BE2C (cell line): Measurements from ENCODE around the gene PIGT.

Experiments used
- DNase-seq: peaks from one replicate; pipeline ENCODE4 v3.0.0-alpha.2; 2020
- H3K27me3 ChIP-seq: fragments of 250-450 bp; sonication (Bioruptor Pico); 2 replicates; pipeline ENCODE4 v1.5.1; 2020; ENCODE audit warnings: mild to moderate bottlenecking
- H3K36me3 ChIP-seq: fragments of 250-450 bp; sonication (Bioruptor Pico); 2 replicates; pipeline ENCODE4 v1.5.1; 2020; ENCODE audit warnings: mild to moderate bottlenecking
- H3K4me1 ChIP-seq: fragments of 250-450 bp; sonication (Bioruptor Pico); 2 replicates; pipeline ENCODE4 v1.5.1; 2020
- H3K4me3 ChIP-seq: 2 replicates; pipeline ENCODE4 v1.5.1; 2011; ENCODE audit warnings: low read depth, low read length
- H3K9me3 ChIP-seq: fragments of 250-450 bp; sonication (Bioruptor Pico); 2 replicates; pipeline ENCODE4 v1.5.1; 2020
- TF ChIP-seq, protein P1 (sequence below): IDR thresholded peaks from 2 replicates; pipeline ENCODE4 v1.5.1; 2012; ENCODE audit warnings: mild to moderate bottlenecking, low read depth, low read length

PIGT gene

DNA sequence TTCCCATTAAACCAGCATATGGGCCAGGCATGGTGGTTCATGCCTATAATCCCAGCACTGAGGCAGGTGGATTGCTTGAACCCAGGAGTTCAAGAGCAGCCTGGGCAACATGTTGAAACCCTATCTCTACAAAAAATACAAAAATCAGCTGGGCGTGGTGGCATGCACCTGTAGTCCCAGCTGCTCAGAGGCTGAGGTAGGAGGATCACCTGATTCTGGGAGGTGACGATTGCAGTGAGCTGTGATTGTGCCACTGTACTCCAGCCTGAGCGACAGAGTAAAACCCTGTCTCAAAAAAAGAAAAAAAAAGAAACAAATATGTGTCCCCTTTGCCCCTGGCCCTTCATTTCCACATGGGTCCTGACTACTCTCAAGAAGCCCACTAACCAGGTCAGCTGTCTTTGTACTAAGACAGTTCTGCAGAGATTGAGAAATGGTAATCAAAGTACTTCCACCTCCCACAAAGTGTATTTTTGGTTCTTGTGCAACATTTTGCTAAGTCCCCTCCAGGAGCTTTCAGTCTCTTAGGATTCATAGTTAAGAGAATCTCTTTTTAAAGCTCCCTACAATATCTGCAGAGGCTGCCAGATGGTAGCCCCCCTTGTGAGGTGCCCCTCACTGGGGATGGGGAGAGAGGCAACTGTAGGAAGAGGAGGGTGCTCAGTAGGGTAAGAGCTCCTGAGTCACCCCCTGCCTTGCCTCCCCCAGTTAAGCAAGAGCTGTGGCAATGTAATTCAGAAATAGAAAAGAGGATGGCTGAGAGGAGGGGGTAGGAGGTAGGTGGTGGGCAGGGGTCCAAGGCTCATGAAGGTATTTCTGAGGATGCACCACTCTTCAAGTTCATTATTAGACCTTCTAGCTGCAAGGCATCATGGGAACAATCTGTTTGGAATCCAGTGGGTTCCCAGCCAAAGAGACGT lies 37.1 kb downstream of the PIGT start:
- DNase-seq = no peak
- Histone ChIP-seq H3K9me3 (no peaks in the 10 kb centered on the region), H3K4me3 (no peak overlapping the region), H3K27me3 (no peaks in the 10 kb centered on the region), H3K36me3 (no peaks in the 10 kb centered on the region), H3K4me1 (no peaks in the 10 kb centered on the region)
- TF ChIP-seq, protein P1, sequence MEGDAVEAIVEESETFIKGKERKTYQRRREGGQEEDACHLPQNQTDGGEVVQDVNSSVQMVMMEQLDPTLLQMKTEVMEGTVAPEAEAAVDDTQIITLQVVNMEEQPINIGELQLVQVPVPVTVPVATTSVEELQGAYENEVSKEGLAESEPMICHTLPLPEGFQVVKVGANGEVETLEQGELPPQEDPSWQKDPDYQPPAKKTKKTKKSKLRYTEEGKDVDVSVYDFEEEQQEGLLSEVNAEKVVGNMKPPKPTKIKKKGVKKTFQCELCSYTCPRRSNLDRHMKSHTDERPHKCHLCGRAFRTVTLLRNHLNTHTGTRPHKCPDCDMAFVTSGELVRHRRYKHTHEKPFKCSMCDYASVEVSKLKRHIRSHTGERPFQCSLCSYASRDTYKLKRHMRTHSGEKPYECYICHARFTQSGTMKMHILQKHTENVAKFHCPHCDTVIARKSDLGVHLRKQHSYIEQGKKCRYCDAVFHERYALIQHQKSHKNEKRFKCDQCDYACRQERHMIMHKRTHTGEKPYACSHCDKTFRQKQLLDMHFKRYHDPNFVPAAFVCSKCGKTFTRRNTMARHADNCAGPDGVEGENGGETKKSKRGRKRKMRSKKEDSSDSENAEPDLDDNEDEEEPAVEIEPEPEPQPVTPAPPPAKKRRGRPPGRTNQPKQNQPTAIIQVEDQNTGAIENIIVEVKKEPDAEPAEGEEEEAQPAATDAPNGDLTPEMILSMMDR = no peak

DNA sequence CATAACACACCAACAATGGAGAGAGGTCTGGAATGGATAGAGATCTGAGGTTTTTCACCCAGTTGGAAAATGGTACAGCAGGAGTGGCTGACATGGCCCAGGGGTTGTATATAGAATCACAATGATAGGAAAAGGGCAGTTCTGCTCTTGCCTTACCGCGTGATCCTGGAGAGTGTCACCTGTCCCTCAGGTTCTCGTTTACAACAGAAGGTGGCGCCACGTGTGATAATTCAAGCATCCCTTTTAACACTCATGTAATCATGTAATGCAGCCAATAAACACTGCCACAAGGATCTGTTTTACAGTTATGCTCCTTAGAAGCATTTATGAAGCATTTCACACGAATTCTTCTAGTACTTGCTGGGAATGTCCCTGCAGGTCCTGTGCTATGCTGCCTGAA lies 40.7 kb downstream of the PIGT start:
- TF ChIP-seq, protein P1 = peak; percentile 52
- Histone ChIP-seq H3K9me3 (no peaks in the 10 kb centered on the region), H3K4me1 (no peaks in the 10 kb centered on the region), H3K4me3 (no peak overlapping the region), H3K27me3 (peaks cover 24% of the 10 kb centered on the region), H3K36me3 (no peaks in the 10 kb centered on the region)
- no peak for DNase-seq

DNA sequence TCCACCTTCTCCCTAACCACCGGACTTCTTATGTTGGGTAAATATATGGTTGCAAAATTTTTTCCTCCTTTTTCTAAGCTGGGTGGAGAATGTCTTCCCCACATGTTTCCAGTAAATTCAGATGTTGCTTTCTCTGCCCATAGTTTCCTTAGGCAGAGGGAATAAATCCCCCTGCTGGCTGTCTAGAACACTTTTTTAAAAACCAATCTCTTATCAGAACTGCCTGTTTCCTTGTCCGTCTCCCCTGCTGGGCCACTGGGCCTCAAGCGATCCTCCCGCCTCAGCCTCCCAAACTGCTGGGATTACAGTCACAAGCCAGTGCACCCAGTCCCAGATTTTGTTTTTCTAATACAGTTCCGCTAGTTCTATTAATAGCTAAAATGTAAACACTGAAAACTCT lies 43.7 kb downstream of the PIGT start:
- Histone ChIP-seq H3K4me1 (no peaks in the 10 kb centered on the region), H3K4me3 (no peak overlapping the region), H3K9me3 (no peaks in the 10 kb centered on the region), H3K36me3 (no peaks in the 10 kb centered on the region), H3K27me3 (peaks cover 47% of the 10 kb centered on the region)
- no peak for DNase-seq
- TF ChIP-seq, protein P1 = no peak

DNA sequence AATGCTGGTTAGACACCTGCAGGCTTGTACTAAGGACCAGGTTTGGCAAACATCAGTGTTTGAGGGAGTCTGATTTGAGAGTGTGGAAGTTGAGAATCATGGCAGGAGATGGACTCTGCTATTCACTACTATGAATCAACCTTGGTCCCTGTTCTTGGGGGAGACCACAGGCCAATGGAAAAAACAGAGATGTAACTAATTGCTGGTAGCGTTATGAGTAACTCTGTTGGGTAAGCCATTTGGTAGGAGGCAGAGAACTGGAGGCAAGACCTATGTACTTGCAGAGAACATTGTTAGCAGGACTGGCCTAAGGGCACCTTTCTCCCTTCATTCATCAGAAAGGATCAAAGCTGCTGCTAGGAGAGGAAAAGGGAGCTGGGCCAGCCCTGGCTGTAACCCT lies 45.3 kb downstream of the PIGT start:
- Histone ChIP-seq H3K27me3 (peaks cover 61% of the 10 kb centered on the region), H3K36me3 (no peaks in the 10 kb centered on the region), H3K9me3 (no peaks in the 10 kb centered on the region), H3K4me1 (no peaks in the 10 kb centered on the region), H3K4me3 (no peak overlapping the region)
- DNase-seq = no peak
- TF ChIP-seq, protein P1 = no peak

DNA sequence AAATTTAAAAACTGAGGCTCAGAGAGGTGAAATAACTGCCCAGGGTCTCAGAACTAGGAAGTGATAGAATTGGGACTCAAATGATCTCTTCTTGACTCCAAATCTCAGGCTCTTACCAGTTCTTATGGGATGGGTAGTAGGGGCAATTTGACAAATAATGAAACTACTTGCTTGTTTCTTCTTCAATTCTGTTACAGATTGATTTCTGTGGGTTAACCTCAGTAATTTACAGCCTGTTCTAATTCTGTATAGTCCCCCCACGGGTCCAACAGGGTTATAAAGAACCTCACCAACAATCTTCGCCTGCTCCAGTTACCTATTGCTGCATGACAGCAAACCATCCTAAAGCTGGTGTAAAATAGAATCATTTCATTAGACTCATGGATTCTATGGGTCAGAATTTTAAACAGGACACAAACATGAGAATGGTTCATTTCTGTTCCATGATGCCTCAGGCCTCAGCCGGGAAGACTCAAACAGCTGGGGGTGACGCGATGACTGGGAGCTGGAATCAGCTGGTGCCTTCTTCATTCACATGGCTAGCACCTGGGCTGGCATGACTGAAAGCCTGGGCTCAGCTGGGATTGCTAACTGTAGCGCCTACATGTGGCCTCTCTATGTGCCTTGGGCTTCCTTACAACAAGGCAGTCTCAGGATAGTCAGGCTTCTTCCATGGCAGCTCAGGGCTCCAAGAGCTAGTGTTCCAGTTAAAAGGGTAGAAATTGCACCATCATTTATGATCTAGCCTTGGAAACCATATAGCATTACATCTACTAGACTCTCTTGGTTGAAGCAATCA lies 47.0 kb downstream of the PIGT start:
- no peak overlapping the region for H3K4me3 ChIP-seq
- H3K27me3 ChIP-seq = peaks cover 73% of the 10 kb centered on the region
- TF ChIP-seq, protein P1 = no peak
- H3K4me1 ChIP-seq = no peaks in the 10 kb centered on the region
- no peaks in the 10 kb centered on the region for H3K9me3 ChIP-seq
- no peaks in the 10 kb centered on the region for H3K36me3 ChIP-seq
- no peak for DNase-seq
